Stomach (tissue), 9 donors: ENCODE measurements around the gene MAGEA9. TPM values are rescaled to one million over a fixed set of nuclear protein-coding genes. Genes with fewer than 3 reads are reported as not detected.
A peak's percentile ranks its signal among the peaks of the same experiment; 100 is the strongest.
"Not testable (repeated sequence)": the region's sequence is repeated elsewhere in the genome, so short reads cannot be mapped to it uniquely, and the experiment has no call there.

Source experiments
- DNase-seq, 2 donors: peaks; one replicate each; pipeline versions ENCODE4 v3.0.0 to v3.0.0-alpha.2; 2013 to 2019
- H3K27ac ChIP-seq, 5 donors: fragments of 200-600 bp in 4 of 5; sonication (generic) in 4 of 5; one replicate each; pipeline ENCODE4 v1.5.1; 2013 to 2019; ENCODE audit warnings: mild to moderate bottlenecking in 1 of 5, moderate library complexity in 1 of 5
- H3K27me3 ChIP-seq, 3 donors: fragments of 200-600 bp; sonication (generic); one replicate each; pipeline ENCODE4 v1.5.1; 2017 to 2019; ENCODE audit warnings: mixed run types in 1 of 3
- H3K36me3 ChIP-seq, 4 donors: fragments of 200-600 bp; sonication (generic); 1 replicate in 3 of 4; 2 replicates in 1 of 4; pipeline ENCODE4 v1.5.1; 2016 to 2019
- H3K4me1 ChIP-seq, 4 donors: fragments of 200-600 bp; sonication (generic); one replicate each; pipeline ENCODE4 v1.5.1; 2016 to 2019
- H3K4me3 ChIP-seq, 4 donors: fragments of 200-600 bp; sonication (generic) in 3 of 4; one replicate each; pipeline ENCODE4 v1.5.1; 2016 to 2019; ENCODE audit warnings: mild to moderate bottlenecking in 1 of 4
- H3K9me3 ChIP-seq, 4 donors: fragments of 200-600 bp; sonication (generic); one replicate each; pipeline ENCODE4 v1.5.1; 2016 to 2019
- EP300 ChIP-seq: sonication (generic); formaldehyde crosslinking; IDR thresholded peaks from one replicate; pipeline ENCODE4 v1.6.1; 2017; ENCODE audit warnings: antibody characterized with exemption
- POLR2A ChIP-seq, 4 donors: fragments of 450-650 bp; IDR thresholded peaks; one replicate each; pipeline ENCODE4 v1.6.1; 2016; ENCODE audit warnings: antibody characterized with exemption in 4 of 4, control low read depth in 2 of 4, mild to moderate bottlenecking in 1 of 4, moderate library complexity in 1 of 4
- POLR2AphosphoS5 ChIP-seq, 3 donors: sonication (generic); formaldehyde crosslinking; IDR thresholded peaks; one replicate each; pipeline ENCODE4 v1.6.1; 2016; ENCODE audit warnings: antibody characterized with exemption in 3 of 3
- WGBS, 5 donors: extraction: QIAGEN DNeasy Blood & Tissue Kit in 3 of 5; methylation state at CpG; one replicate each; pipeline versions ENCODE4 v1.1.5 to v1.1.7; 2013 to 2018; 5-methylcytosine and 5-hydroxymethylcytosine counted together
- intact Hi-C: fragments of 100-400 bp; cut with DNase I; formaldehyde crosslinking; loops from one replicate; pipeline ENCODE4 v1.15.1; 2023; ENCODE audit warnings: low total_unique reads
- polyA plus RNA-seq, 3 donors: library from polyadenylated mRNA; stranded (reverse); fragments of 200-250 nt; gene quantifications; one replicate each; pipeline ENCODE4 v1.2.3, GENCODE V29; 2013
- total RNA-seq, 5 donors: library from RNA; depleted of rRNA; stranded (reverse); fragments of >200 nt; gene quantifications; one replicate each; pipeline versions ENCODE4 v1.1.0 to v1.2.3, GENCODE V29; 2014 to 2016
- TF ChIP-seq, protein P1 (sequence below), 7 experiments: fragments of 450-650 bp in 4 of 7; fragments of 200-600 bp in 3 of 7; sonication (generic) in 3 of 7; IDR thresholded peaks; one replicate each; pipeline ENCODE4 v1.5.1; 2016 to 2019; ENCODE audit warnings: antibody characterized with exemption in 7 of 7, control low read depth in 2 of 7, mild to moderate bottlenecking in 1 of 7
- donor health status: healthy with polysubstance abuse.
- donor health status: Bipolar disorder and iron deficiency.
- donor health status: healthy.

Gene MAGEA9
- total and polyA plus RNA-seq, 8 donors, result not detected

DNA sequence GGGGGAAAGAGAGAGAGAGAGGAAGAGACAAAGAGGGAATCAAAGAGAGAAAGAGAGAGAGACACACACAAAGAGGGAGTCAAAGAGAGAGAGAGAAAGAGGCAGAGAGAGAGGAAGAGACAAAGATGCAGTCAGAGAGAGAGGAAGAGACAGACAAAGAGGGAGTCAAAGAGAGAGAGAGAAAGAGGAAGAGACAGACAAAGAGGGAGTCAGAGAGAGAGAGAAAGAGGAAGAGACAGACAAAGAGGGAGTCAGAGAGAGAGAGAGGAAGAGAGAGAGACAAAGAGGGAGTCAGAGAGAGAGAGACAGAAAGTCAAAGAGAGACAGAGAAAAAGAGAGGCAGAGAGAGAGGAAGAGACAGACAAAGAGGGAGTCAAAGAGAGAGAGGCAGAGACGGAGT lies 45.5 kb downstream of the MAGEA9 start:
- WGBS, 5 donors, result 68 to 79% (median 76%) methylated on average over 1 of the region's 1 CpG
- intact Hi-C loops, result no loop called here

DNA sequence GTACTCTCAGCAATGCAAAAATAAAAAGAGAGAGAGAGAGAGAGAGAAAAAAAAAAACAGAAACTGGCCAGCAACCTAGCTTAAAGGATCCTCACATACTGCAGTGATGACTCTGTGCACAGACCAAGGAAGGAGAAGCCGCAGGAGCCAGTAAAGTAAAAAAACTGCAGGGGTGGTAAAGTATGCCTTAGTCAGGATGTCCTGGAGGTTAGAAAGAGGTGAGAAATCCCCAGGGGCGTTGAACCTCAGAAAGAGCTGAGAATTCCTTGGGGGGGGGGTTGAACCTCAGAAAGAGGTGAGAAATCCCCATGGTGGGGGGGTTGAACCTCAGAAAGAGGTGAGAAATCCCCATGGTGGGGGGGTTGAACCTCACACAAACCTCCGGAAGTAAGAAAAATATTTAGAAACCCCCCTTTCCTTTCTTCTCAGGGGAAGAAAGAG lies 48.0 kb downstream of the MAGEA9 start:
- intact Hi-C loops, result no loop called here
- 12 to 49% (median 35%) methylated on average over 2 to 3 of the region's 3 CpGs for WGBS, 5 donors
- peak overlapping the region in 2 of 5 donors; percentile 22 to 56 for H3K27ac ChIP-seq
- H3K4me3 ChIP-seq, result peak overlapping the region in 2 of 4 donors; percentile 19 to 22
- H3K4me1 ChIP-seq, result peaks cover 0 to 9% (median 4%) of the 10 kb centered on the region in 4 donors
- H3K36me3 ChIP-seq, result no peaks in the 10 kb centered on the region
- TF ChIP-seq EP300 (no peak), POLR2AphosphoS5 (IDR thresholded peaks at IDR 0.05) (no peak), POLR2A (IDR thresholded peaks at IDR 0.05) (no peak)
- TF ChIP-seq, protein P1, sequence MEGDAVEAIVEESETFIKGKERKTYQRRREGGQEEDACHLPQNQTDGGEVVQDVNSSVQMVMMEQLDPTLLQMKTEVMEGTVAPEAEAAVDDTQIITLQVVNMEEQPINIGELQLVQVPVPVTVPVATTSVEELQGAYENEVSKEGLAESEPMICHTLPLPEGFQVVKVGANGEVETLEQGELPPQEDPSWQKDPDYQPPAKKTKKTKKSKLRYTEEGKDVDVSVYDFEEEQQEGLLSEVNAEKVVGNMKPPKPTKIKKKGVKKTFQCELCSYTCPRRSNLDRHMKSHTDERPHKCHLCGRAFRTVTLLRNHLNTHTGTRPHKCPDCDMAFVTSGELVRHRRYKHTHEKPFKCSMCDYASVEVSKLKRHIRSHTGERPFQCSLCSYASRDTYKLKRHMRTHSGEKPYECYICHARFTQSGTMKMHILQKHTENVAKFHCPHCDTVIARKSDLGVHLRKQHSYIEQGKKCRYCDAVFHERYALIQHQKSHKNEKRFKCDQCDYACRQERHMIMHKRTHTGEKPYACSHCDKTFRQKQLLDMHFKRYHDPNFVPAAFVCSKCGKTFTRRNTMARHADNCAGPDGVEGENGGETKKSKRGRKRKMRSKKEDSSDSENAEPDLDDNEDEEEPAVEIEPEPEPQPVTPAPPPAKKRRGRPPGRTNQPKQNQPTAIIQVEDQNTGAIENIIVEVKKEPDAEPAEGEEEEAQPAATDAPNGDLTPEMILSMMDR (IDR thresholded peaks at IDR 0.05), result no peak
- H3K9me3 ChIP-seq, result no peaks in the 10 kb centered on the region
- peaks cover 0 to 9% (median 0%) of the 10 kb centered on the region in 3 donors for H3K27me3 ChIP-seq
- DNase-seq, result no peak

More for the DNA sequence above, 45.5 kb downstream of the MAGEA9 start:
- Histone ChIP-seq H3K4me3 (no peak overlapping the region), H3K9me3 (no peaks in the 10 kb centered on the region), H3K27me3 (peaks cover 0 to 9% (median 0%) of the 10 kb centered on the region in 3 donors), H3K27ac (no peak overlapping the region), H3K4me1 (peaks cover 0 to 9% (median 4%) of the 10 kb centered on the region in 4 donors), H3K36me3 (no peaks in the 10 kb centered on the region)
- no peak for DNase-seq
- TF ChIP-seq POLR2AphosphoS5 (IDR thresholded peaks at IDR 0.05) (no peak), POLR2A (IDR thresholded peaks at IDR 0.05) (no peak), EP300 (no peak)
- TF ChIP-seq, protein P1 (IDR thresholded peaks at IDR 0.05), result no peak

DNA sequence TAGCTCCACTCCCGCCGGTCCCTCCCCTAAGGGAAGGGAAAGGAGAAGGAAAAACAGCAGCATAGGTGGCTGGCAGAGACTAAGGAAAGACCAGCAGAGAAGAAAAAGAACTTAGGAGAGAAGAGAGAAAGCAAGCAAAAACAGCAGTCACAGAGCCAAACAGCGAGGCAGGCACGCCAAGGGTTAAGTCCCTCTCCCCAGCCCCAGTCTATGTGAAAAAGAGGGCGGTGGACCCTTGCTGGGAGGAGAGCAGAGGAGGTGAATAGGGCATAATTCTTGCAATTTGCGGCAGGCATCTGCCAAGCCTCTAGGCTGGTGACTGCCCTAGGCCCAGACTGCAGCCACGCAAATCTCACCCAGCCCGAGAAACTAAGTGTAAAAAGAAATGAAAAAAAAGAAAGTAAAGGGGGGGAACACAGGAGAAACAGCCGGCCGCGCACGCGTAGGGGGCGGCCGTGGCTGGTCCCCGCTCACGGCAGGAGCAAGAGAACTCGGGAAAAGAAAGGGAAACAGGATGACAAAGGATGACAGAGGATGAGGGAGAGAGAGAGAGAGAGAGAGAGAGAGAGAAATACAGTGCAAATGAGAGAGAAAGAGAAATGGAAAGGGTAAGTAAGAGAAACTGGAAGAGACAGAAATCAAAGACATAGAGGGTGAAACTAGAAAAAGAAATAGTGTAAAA lies 48.6 kb downstream of the MAGEA9 start:
- WGBS, 5 donors, result 1 to 22% (median 3%) methylated on average over 16 to 18 of the region's 18 CpGs
- no peaks in the 10 kb centered on the region for H3K9me3 ChIP-seq
- peak in 1 of 2 donors; percentile 30 for DNase-seq
- H3K4me3 ChIP-seq, result peak overlapping the region; percentile 19 to 31 (median 23)
- H3K4me1 ChIP-seq, result peaks cover 0 to 9% (median 4%) of the 10 kb centered on the region in 4 donors
- H3K27ac ChIP-seq, result peak overlapping the region in 2 of 5 donors; percentile 22 to 56
- intact Hi-C loops, result no loop called here
- H3K27me3 ChIP-seq, result peaks cover 0 to 9% (median 0%) of the 10 kb centered on the region in 3 donors
- TF ChIP-seq POLR2AphosphoS5 (IDR thresholded peaks at IDR 0.05) (no peak), POLR2A (IDR thresholded peaks at IDR 0.05) (no peak), EP300 (no peak)
- TF ChIP-seq, protein P1 (IDR thresholded peaks at IDR 0.05), result no peak
- H3K36me3 ChIP-seq, result no peaks in the 10 kb centered on the region

DNA sequence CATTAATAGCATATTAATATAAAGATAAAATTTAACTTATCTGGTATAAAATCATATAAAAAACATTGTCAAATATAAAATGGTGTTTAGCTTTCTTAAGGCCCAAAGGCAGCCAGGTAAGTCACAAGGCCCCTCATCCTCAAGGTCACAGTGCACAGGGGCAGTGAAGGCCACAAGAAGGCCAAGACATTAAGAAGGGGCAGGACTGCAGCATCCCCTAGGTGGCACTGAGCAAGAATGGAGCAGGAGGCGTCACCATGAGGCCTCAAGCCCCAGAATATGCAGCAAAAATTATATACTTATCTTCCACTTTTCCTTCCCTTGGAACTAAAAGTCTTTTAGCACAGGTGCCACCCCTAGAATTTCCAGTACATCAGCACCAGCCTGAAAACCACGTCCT lies 49.7 kb downstream of the MAGEA9 start:
- no peak overlapping the region for H3K4me3 ChIP-seq
- H3K4me1 ChIP-seq, result peaks cover 0 to 9% (median 4%) of the 10 kb centered on the region in 4 donors
- no peaks in the 10 kb centered on the region for H3K9me3 ChIP-seq
- intact Hi-C loops, result no loop called here
- H3K27ac ChIP-seq, result no peak overlapping the region
- 69 to 96% (median 89%) methylated on average over 2 of the region's 2 CpGs for WGBS, 5 donors
- no peaks in the 10 kb centered on the region for H3K36me3 ChIP-seq
- no peak for DNase-seq
- TF ChIP-seq EP300, result no peak
- TF ChIP-seq POLR2AphosphoS5 (IDR thresholded peaks at IDR 0.05), result no peak
- no peak for TF ChIP-seq POLR2A (IDR thresholded peaks at IDR 0.05)
- TF ChIP-seq, protein P1 (IDR thresholded peaks at IDR 0.05), result no peak
- H3K27me3 ChIP-seq, result peaks cover 0 to 4% (median 0%) of the 10 kb centered on the region in 3 donors

DNA sequence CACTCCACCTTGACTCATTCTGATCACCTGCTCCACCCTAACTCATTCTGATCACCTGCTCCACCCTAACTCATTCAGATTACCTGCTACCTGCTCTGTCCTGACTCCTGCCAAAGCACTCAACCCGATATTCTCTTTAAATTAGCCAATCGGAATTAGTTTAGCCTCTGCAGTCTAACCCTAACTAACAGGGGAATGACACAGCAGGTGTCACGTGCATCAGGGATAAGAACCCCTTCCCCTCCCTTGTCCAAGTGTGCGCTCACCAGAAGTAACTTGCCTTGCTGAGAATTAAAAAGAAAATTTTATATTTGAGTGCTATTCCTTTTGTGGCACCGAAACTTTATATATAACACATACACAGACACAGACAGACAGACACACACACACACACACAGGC lies 55.0 kb downstream of the MAGEA9 start:
- H3K4me1 ChIP-seq, result not testable (repeated sequence)
- WGBS, 5 donors, result 60 to 74% (median 62%) methylated on average over 5 of the region's 5 CpGs

More for the DNA sequence above, 55.0 kb downstream of the MAGEA9 start:
- H3K9me3 ChIP-seq, intact Hi-C loops, H3K4me3 ChIP-seq, DNase-seq, H3K36me3 ChIP-seq, H3K27ac ChIP-seq, H3K27me3 ChIP-seq: not testable (repeated sequence)
